Coronary artery (tissue), 2 donors: ENCODE data around the gene GNAS-AS1.
"Not testable (repeated sequence)": the region's sequence is repeated elsewhere in the genome, so short reads cannot be mapped to it uniquely, and the experiment has no call there.

Experiments
- DNase-seq: peaks from one replicate; pipeline ENCODE4 v3.0.0-alpha.2; 2017; ENCODE audit warnings: low spot score
- H3K27ac ChIP-seq, 2 donors: fragments of 200-600 bp; sonication (generic); one replicate each; pipeline ENCODE4 v1.5.1; 2016 to 2019
- H3K4me3 ChIP-seq: fragments of 200-600 bp; sonication (generic); 2 replicates; pipeline ENCODE4 v1.5.1; 2016; ENCODE audit warnings: mild to moderate bottlenecking, moderate library complexity
- CTCF ChIP-seq: fragments of 200-600 bp; sonication (generic); IDR thresholded peaks from one replicate; pipeline ENCODE4 v1.5.1; 2019; ENCODE audit warnings: antibody characterized with exemption

Gene GNAS-AS1

DNA sequence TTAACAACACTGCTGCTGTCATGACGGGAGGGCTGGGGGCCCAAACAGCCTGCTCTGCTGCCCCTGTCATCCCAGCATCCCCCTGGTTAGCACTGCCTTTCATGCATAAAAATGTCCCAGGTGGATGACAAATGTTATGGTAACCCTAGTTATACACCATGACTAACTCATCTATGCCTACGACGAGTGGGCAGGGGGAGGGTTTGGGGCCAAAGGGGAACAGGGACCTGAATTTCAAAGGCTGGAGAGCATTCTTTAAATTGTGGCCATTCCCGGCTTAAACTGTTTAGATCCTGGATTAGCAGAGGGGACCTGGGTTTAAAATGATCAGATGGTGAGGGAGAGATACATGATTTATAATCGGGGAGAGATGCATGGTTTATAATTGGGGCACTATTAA lies 24.4 kb downstream of the GNAS-AS1 start:
- Histone ChIP-seq H3K27ac (no peak overlapping the region), H3K4me3 (no peak overlapping the region)
- TF ChIP-seq CTCF: no peak
- no peak for DNase-seq

DNA sequence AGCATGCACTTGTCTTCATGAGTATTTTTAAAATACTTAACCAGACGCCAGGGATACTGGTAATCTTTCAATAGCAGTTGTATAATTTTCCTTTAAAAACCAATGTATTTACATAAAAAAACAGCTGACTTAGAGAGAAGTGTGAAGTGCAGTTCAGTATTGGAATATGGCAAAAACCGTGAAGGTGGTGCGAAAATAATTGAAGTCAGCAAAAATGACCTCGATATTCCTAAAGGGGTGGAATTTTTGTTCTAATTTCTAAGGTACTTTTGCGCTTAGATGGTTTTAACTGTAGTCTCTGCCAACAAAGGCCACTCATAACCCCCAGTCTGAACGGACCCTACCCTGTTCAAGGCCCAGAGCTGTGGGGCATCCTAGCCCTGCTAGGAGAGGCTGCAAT lies 25.3 kb downstream of the GNAS-AS1 start:
- no peak for DNase-seq
- Histone ChIP-seq H3K4me3 (no peak overlapping the region), H3K27ac (no peak overlapping the region)
- TF ChIP-seq CTCF: no peak

- no peak overlapping the region for H3K27ac ChIP-seq
- DNase-seq: no peak
Measured at GRCh38 chr20:58824843-58825242, 25.9 kb downstream of the GNAS-AS1 start.

GRCh38 chr20:58822748-58823730 lies 27.7 kb downstream of the GNAS-AS1 start:
- TF ChIP-seq CTCF: no peak
- H3K27ac ChIP-seq: no peak overlapping the region
- no peak overlapping the region for H3K4me3 ChIP-seq
- no peak for DNase-seq

More at GRCh38 chr20:58824843-58825242, 25.9 kb downstream of the GNAS-AS1 start:
- TF ChIP-seq CTCF: no peak
- no peak overlapping the region for H3K4me3 ChIP-seq

GRCh38 chr20:58822149-58822548 lies 28.6 kb downstream of the GNAS-AS1 start:
- Histone ChIP-seq H3K4me3 (no peak overlapping the region), H3K27ac (no peak overlapping the region)
- no peak for DNase-seq
- TF ChIP-seq CTCF: no peak

DNA sequence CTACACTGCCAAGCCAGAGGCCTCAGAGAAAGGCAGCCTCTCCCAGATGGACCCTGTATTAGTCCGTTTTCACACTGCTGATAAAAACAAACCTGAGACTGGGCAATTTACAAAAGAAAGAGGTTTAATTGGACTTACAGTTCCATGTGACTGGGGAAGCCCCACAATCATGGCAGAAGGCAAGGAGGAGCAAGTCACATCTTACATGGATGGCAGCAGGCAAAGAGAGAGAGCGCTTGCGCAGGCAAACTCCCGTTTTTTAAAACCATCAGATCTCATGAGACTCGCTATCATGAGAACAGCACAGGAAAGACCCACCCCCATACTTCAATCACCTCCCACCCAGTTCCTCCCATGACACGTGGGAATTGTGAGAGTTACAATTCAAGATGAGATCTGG lies 30.2 kb downstream of the GNAS-AS1 start:
- H3K27ac ChIP-seq, H3K4me3 ChIP-seq, DNase-seq: not testable (repeated sequence)

GRCh38 chr20:58819921-58820320 lies 30.8 kb downstream of the GNAS-AS1 start:
- no peak for TF ChIP-seq CTCF
- no peak overlapping the region for H3K4me3 ChIP-seq
- H3K27ac ChIP-seq: no peak overlapping the region
- no peak for DNase-seq
